Stimulated activated CD4-positive, alpha-beta T cell treated with anti-CD3 and anti-CD28 coated beads, Interleukin-4, amount 100 ng/mL, for 4 hours (primary cell): ENCODE data around the gene DHX8.

Experiments used
- DNase-seq, 2 experiments: peaks; one replicate each; pipeline ENCODE4 v3.0.0-alpha.2; 2020

The DHX8 gene

DNA sequence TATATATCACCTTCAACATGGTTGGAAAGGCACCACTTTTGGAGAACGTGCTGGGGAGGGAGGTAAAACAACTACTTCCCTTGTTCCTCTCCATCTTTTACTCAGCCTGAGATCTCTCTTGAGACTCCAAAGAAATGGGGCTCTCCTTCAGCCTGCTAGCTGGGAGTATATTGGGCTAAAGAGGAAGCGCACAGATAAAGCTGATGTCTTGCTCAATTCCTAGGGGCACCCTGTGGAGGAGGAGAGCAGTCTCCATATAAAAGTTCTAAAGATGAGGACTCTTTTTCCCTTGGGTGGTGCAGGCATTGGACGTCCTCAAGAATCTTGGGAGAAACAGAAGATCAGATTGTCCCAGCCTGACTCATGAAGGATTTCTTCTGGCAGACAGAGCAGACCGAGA lies 67.0 kb downstream of the DHX8 start:
- no peak for DNase-seq

DNA sequence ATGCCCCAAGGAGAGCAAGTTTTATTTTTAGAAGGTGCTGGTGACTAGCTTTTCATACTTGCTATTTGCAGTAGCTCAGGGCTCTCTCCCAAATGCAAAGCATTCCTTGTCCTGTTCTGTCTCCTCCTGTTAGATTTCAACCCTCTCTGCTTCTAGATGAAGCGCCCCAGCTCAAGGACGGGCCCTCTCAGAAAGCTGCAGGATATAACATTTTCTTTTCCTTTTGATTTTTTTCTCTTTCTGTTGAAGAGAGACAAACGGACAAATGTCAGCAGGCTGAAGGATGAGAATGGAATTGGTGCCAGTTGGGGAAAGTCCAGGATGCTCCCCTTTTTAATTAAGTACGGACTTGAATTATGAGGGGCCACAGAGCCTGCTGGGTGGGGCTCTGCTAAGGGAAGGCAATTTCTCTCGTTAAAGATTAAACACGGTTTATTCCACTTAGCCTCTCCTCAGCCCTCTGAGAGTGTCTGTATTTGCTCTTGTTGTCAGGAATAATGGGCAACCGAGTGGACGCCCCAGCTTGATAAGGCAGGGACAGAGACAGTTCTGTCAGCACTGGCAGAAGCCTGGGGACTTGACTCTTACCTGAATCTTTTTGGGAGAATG lies 68.6 kb downstream of the DHX8 start:
- no peak for DNase-seq

DNA sequence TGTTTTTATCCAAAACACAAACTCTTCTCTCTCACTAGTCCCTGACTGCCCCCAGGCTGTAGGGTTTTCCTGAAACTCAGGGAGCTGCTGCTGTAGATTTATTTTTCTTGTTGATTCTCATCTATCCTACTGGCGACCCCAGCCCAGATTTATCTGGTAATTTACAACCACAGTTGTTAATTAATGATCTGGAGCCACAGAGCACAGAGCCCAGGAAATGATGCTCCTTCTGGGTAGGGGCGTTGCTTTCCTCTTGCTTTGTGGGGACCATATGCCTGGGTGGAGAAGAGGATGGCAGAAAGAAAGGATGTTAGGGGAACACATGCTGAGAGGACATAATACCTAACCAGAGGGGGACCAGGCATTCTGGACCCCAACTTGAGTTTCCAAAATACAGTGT lies 69.8 kb downstream of the DHX8 start:
- no peak for DNase-seq

DNA sequence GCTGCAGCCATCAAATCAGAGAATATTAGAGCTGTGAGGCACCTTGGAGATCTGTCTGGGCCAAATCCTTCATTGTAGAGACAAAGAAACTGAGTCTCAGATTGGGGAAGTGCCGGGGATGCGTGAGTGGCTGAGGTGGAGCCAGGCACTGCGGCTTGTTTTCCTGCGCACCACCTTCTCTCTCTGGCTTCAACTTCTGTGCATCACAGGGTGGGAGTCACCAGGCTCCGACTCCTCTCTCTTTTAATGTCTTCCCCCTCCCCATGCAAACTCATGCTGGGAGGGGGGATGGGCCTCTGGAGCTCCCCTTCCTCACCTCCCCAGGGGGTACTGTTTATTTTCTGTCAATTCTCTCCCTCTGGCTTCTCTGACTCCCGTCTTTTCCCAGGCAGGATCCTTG lies 71.1 kb downstream of the DHX8 start:
- no peak for DNase-seq

DNA sequence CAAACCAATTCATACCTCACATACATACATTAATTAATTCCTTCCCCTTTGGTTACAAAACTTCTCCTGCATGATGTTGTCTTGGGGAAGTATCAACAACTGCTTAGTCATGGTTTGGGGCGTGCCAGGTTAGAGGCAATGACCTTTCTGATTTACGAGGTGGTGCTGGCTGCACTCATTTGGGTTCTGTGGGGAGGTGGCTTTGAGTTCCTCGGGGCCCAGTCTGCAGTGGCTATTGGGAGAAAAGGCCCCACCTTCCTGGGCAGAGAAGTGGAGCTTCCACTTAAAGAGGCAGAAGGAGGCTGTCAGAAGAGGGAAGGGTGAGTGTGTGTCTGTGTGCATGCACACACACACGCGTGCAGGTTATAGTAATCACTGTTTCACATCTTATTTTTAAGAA lies 72.5 kb downstream of the DHX8 start:
- no peak for DNase-seq

DNA sequence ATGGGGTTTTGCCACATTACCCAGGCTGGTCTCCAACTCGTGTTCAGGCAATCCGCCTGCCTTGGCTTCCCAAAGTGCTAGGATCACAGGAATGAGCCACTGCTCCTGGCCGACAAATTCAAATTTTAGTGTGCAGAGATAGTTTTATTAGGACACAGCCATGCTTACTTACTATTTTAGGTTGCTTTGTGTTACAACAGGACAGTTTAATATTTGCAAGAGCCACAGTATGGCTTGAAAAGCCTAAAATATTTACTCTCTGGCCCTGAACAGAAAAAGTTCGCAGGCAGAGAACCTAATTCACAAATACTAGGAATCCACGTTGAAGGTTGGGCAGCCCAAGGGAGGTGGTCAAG lies 75.0 kb downstream of the DHX8 start:
- no peak for DNase-seq

DNA sequence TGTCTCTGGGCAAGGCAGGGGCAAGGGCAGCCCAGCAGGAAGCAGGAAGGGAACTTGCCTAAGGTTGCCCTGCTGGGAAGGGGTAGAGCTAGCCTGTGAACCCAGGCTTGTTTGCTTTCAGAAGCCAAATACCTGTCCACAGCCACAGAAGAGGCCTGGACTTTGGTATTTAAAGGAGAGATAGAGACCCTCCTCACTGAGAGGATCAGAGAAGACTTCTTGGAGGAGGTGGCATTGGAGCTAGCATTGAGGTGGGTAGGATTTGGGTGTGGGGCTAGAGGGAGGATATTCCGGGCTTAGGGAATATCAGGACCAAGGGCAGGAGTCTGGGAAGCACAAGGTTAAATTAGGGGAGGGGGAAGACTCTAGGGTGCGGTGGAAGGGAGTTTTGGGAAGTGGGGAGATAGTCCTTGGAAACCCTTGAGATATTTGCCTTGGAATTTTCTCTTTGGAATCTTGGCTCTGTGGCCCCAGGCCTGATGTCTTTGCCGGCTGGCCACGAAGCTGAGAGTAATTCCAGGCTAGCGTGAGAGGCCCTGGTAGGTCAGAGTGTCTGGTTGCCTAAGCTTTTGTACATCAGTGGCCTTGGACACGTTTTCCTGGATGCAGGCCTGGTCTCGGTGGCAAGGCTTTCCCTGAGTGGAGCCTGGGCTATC lies 75.5 kb downstream of the DHX8 start:
- no peak for DNase-seq

DNA sequence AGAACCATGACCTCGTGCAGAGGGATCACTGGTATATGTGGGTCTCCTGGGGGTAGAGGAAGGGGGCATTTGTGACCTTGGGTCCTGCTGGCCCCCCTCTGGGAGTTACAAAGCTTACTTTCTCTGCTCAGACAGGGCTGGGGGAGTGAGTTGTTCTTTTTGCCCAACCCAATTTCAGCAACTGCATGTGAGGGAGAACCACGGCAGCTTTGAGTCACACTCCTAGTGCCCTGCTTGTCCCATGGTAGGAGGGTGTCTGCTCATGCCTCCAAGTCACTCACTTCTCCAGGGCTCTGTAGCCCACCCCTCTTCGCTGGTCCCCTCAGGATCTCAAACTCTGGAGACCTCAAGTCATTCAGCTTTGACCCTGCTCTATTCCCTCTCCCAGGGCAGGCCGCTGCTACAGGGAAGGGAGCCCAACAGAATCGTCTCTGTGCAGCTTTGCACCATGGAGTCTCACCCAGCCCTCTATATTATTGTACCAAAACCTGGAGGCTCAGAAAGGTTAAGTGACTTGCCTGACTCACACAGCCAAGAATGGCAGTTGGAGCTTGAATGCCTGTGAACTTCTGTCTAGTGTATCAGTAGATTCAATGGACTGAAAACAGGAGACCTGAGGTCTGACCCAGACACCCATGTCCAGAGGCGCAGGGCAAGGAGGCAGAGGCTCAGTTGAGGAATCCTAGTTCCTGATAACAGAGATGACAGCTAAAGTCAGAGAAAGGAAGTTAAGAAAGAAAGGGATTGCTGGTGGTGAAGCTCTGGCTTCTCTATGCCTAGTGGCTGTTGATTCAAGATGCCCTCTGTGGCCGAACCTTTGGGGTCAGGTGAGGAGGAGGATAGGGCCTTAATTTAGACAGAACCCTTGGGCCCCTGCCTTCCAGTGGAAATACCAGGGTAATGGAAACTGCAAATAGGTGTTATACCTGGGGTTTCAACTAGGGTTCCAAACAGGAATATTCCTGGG lies 77.0 kb downstream of the DHX8 start:
- no peak for DNase-seq

DNA sequence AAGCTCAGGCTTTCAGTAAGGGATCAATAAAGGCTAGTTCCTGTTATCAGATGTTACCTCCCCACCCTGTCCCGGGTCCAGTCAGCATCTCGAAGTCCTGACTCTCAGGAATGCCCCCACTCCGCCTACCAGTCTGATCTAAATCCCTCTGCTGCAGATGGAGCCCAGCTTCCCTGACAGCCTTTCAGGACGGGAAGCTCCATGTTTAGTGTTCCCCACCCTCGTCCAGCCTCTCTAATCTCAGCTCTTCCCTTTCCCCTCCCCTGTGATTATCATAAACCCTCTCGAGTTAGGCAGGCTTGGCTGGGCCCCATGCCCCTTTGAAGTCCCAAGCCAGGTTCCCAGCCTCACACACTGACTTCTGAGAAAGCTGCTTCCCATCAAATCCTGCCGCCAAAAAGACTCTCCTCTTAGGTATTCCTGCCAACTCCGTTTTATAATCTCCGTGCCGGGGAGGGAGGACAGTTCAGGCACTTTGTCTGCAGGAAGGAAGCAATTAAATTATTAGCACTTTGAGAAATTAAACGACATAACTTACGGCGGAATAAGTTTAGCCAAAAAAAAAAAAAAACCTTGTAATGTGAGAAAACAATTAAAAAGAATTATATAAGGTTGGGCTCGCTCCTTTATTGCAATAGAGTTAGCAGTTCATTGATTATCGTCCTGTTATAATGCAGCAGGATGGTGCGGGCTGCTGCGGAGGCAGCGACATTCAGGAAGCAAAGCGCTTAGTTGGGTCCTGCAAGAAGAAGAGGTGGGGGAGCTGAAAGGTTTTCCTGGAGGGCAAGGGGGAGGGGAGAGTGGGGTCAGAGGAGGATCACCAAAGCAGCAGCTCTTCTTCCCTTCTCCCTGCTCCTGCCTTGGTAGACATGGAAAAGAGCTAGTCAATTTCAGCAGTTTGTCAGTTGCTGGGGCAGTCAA lies 79.2 kb downstream of the DHX8 start:
- DNase-seq: no peak

DNA sequence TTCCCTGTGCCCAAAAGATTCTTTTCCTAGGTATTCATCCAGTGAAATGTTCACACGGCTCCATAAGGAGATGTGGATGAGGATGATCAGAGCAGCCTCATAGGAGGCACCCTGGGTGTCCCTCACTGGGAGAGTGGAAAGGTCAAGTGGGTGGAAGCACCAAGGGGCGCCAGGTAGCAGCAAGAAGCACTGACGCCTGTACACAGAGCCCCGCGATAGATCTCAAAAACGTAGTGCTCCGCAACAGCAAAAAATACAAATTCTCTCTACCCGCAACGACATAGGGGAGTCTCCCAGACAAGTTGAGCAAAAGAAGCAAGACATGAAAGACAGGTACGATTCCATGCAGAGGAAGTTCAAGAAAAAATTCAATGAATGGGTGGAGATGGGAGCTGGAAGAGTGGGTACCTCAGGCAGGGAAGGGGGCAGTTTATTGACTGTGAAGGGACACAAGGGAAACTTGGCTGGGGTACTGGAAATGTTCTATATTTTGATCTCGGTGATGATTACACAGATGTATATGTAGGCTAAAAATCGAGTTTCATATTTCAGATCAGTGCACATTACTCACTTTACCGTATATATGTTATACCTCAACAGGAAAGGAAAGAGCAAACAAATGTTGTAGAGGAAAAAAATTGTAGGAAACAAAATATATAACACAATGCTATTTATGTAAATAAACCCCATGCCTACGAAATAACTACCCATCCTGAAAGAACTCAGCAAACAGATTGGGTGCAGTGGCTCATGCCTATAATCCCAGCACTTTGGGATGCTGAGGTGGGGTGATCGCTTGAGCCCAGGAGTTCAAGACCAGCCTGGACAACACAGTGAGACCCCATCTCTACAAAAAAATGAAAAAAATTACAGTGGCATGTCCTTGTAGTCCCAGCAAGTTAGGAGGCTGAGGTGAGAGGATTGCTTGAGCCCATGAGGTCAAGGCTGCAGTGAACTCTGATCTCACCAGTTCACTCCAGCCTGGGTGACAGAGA lies 80.1 kb downstream of the DHX8 start:
- DNase-seq: no peak

DNA sequence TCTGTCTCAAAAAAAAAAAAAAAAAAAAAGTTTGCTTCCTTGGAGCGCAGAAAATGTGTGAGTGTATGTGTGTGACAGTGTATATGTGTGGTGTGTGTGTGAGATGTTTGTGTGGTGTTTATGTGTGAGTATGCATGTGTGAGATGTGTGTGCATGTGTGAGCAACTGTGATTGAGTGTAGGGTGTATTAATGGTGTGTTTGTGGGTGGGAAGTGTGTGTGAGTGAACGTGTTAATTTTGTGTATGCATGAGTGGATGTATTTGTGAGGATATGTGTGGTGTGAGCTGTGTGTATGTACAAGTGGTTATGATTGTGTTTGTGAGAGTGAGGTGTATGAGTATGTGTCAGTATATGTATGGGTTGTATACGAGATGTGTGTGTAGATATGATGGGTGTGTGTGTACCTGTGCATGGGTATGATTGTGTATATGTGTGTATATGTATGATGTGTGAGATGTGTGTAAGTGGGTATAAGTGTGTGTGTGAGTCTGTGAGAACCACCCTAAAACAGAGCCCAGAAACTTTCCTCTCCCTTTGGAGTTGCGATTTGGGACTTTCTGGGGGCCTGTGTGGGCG lies 84.8 kb downstream of the DHX8 start:
- no peak for DNase-seq

DNA sequence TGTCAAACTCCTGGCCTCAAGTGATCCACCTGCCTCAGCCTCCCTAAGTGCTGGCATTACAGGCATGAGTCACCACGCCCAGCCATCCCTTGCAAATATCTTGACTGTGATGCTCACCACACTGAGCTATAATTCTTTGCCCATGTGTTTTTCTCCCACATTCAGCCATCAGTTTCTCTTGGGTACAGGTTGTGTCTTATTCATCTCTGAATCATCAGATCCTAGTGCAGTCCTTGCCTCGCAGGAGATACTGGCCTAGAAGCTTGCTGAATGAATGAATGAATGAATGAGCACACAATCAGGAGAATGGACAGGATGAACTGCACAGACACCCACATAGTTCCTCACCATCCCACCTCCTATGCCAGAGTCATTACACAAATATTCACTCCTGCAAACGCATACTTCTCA lies 86.7 kb downstream of the DHX8 start:
- DNase-seq: no peak

DNA sequence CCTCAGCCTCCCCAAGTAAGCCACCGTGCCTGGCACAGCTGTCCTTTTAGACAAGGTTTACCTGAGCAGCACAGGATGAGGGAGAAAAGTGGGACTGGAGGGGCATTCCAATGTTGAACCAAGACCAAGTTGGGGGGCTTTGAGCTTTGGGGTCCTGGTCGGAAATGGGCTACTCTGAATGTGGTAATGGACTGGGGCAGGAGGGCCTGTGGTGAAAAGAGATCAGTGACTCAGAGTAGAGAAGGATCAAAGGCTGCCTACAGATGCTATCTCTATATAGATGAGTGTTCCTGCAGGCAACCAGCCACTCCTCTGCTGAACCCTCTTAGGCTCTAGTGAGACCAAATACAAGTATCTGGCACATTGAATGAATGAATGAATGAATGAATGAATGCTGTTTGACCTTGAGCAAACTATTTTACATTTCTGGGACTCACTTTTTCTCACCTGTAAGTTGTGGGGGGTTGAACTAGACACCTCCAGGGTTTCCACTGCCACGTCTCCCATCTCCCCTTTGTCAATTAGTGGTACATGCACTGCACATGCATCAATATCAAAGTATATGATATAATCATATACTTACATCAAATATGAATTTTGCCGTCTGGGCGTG lies 88.7 kb downstream of the DHX8 start:
- DNase-seq: no peak

DNA sequence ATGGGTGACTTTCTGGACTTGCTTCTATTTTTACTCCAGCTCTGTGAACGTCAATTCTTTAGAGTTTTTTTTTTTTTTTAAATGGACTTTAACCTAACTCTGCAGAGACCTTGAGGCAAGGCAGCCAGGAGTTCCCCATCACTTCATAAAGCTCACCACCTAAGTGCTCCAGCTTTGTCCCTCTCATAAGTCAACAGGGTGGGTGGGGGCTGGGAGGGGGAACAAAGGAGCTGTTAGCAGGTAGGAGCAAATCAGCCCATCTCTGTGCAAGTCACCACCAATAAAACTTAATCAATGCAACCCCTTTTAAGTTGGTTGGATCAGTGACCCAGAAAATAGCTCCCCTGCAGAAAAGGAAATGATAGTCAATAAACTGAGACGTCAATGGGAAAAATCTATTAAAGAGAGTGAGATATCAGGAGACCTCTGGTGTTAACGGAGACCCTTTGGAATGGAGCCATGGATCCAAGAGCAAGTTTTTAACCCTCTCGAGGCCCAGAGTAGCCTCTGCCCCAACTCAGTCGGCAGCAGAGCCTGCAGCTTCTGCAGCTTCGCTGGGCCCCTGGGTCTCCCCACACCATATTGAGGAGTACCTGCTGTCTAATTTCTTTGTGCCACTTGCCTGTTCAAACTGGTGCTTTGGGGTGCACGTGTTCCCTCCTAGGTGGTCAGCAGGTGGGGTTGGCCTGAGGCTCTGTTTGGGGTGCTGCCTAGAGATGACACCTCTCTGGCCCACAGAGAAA lies 90.0 kb downstream of the DHX8 start:
- no peak for DNase-seq

DNA sequence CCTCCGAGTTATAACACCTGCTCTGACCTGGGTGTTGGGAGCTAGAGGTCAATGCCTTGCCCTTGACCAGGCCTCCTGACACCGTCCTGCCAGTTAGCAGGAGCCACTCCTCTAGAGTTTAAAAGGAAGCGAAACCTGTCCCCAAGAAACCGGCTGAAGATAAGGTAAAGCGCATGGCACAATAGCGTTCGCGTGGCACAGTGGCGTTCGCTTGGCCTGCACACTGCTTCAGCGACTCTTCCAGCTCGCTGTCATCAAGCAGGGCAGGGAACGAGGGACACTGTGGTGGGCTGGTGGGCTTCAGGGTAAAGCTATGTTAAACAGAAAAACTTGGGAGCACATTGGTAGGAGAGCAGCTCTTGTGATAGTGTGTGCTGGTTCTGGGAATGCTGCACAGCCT lies 90.6 kb downstream of the DHX8 start:
- no peak for DNase-seq

DNA sequence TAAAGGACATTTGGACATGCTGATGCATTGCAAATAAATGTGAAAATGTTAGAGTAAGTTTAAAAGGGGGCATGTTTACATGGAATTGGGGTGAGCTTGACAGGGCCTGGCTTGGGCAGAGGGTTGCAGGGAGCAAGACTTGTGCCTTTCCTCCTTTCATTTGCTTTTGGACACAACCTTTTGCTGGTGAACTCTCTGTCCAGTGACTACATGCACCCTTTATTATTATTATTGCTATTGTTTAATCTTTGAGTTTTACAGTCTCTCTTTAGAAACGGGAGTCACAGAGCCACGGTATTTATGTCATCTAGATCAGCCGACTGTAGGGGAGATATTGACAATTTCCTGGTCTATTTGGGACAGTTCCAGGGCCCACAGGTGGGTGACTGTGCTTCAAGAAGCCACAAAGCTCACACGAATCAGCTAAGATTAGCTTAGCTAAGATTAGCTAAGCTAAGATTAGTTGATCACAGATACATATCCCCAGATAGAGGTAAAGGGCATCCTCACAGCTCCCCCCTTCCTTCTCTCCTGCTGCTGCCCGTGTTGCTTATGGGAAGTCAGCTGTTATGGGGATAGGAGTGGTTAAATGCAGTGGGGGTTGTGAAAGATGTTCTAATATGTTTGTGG lies 91.2 kb downstream of the DHX8 start:
- no peak for DNase-seq
